HEK293T (cell line): ENCODE results near the gene OPCML.

Experiments
- FOXK2 ChIP-seq: fragments of 450-650 bp; IDR thresholded peaks from 2 replicates; pipeline ENCODE4 v1.6.1; 2016; ENCODE audit warnings: mild to moderate bottlenecking
- LEF1 ChIP-seq: fragments of 450-650 bp; IDR thresholded peaks from 2 replicates; pipeline ENCODE4 v1.6.1; 2017; ENCODE audit warnings: mild to moderate bottlenecking, borderline replicate concordance
- SP1 ChIP-seq: fragments of 450-650 bp; IDR thresholded peaks from 2 replicates; pipeline ENCODE4 v1.6.1; 2017

GRCh38 chr11:133168016-133168415 lies 364.3 kb downstream of the OPCML start:
- TF ChIP-seq SP1 (no peak), FOXK2 (no peak), LEF1 (no peak)
